ENCODE results near the gene SRPK2.

GRCh38 chr7:105339404-105340323 lies 49.1 kb downstream of the SRPK2 start:
- TF ChIP-seq CTCF (conservative IDR thresholded peaks at IDR 0.05; ENCODE audit: low read length) (no peak), EZH2phosphoT487 (IDR thresholded peaks at IDR 0.05; ENCODE audit: borderline replicate concordance) (no peak)

All from Loucy (cell line).